Subcutaneous adipose tissue (tissue), 4 donors: ENCODE data around the gene PACS2. TPM values are rescaled to one million over a fixed set of nuclear protein-coding genes. Genes with fewer than 3 reads are reported as not detected.

Source experiments
- total RNA-seq, 4 donors: library from RNA; depleted of rRNA; stranded (reverse); fragments of >200 nt; gene quantifications; one replicate each; pipeline ENCODE4 v1.1.0, GENCODE V29; 2016
- TF ChIP-seq, protein P1 (sequence below): fragments of 450-650 bp; IDR thresholded peaks from one replicate; pipeline ENCODE4 v1.5.1; 2016; ENCODE audit warnings: low read depth, mild to moderate bottlenecking, control low read depth, antibody characterized with exemption, moderate library complexity

PACS2 gene
- total RNA-seq, 4 donors from 2014 or later, result 37.2 to 124 (median 57.8) TPM

DNA sequence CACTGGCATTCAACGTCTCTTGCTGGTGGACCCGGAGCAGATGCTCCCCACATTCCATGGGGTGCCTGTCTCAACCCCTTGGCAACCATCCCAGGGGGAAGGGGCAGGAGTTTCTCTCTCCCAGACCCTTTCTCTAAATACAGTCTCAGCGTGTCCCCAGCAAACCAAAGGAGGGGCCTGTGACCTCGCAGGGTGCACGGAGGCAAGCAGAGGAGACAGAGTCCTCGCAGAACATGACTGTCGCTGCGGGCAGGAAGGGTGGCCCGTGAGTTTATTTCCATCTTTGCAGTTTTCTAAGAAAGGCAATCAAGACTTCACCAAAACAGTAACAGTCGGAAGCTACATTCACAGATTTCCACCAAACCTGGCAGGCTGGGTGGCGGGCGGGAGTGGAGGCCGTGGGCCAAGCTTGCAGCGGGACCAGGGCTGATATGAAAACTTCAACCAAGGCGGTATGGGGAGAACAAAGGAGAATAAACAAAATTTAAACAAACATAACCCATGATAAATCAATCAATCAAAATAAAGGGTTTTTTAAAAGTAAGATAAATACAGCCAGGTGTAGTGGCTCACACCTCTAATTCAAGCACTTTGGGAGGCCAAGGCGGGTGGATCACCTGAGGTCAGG is 32.3 kb upstream of the PACS2 start:
- TF ChIP-seq, protein P1, sequence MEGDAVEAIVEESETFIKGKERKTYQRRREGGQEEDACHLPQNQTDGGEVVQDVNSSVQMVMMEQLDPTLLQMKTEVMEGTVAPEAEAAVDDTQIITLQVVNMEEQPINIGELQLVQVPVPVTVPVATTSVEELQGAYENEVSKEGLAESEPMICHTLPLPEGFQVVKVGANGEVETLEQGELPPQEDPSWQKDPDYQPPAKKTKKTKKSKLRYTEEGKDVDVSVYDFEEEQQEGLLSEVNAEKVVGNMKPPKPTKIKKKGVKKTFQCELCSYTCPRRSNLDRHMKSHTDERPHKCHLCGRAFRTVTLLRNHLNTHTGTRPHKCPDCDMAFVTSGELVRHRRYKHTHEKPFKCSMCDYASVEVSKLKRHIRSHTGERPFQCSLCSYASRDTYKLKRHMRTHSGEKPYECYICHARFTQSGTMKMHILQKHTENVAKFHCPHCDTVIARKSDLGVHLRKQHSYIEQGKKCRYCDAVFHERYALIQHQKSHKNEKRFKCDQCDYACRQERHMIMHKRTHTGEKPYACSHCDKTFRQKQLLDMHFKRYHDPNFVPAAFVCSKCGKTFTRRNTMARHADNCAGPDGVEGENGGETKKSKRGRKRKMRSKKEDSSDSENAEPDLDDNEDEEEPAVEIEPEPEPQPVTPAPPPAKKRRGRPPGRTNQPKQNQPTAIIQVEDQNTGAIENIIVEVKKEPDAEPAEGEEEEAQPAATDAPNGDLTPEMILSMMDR, result no peak

DNA sequence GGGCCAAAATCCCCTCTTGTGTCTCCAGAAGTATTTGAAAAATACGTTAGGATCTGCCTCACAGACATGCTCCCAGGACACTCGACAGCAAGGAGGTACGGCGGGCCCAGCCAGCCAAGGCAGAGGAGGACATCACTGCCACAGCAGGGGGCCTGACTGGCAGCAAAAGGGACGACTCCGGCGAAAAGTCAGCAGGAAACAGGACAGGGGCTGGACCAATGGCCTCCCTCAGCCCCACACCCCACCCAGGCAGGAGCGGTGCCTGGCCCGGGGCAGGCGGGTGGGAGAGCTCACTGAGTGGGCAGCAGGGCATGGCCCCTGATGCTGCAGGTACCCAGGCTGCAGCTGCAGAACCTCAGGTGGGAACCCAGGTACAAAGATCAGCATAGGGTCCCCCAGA is 31.5 kb upstream of the PACS2 start:
- TF ChIP-seq, protein P1, result no peak

DNA sequence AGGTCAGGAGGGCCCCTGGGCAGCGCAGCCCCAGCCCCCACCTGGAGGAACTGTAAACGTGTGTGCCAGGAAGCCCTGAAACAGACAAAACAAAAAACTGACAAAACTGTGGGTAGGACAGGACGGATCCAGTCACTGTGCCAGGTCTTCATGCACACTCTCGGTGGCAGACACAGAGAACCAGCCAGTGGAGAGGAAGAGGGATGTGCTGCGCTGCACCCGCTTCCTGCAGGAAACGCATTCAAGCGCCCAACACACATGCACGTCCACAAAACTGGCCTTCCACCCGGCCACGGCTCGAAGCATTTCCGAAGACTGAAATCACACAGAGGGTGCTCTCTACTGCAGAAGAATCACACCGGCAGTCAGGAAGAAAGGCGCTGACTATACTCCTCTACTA is 30.6 kb upstream of the PACS2 start:
- TF ChIP-seq, protein P1, result no peak

DNA sequence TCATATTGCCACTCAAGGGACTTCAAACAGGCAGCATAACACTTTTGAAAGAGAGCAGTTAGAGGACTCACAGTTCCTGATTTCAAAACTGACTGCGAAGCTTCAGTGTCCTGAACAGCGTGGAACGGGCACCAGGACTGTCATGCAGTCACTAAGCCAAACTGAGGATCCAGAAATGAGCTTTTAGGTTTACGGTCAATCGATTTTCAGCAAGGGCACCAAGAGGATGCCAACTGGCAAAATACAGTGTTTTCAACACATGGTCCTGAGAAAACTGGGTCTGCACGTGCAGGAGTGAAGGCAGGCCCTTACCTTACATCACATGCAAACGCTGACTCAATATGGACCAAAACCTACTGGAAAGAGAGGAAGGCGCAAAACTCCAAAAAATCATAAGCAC is 29.4 kb upstream of the PACS2 start:
- TF ChIP-seq, protein P1, result no peak

DNA sequence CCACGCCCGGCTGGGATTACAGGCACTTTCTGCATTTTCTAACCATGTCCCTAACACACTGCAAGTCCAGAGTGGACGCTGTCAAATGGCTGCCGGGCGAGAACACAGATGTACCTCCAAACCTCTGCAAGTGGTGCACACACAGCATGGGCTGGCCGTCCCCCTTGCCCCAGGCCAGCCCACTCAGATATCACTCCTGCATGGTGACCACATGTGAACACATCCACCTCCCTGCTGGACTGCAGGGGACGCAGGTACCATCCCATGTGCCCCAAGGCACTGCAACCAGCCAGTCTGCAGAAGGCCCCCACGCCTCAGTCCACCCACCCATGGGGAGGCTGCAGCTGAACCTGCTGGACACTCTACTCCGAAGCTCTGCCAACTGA is 27.8 kb upstream of the PACS2 start:
- TF ChIP-seq, protein P1, result no peak

DNA sequence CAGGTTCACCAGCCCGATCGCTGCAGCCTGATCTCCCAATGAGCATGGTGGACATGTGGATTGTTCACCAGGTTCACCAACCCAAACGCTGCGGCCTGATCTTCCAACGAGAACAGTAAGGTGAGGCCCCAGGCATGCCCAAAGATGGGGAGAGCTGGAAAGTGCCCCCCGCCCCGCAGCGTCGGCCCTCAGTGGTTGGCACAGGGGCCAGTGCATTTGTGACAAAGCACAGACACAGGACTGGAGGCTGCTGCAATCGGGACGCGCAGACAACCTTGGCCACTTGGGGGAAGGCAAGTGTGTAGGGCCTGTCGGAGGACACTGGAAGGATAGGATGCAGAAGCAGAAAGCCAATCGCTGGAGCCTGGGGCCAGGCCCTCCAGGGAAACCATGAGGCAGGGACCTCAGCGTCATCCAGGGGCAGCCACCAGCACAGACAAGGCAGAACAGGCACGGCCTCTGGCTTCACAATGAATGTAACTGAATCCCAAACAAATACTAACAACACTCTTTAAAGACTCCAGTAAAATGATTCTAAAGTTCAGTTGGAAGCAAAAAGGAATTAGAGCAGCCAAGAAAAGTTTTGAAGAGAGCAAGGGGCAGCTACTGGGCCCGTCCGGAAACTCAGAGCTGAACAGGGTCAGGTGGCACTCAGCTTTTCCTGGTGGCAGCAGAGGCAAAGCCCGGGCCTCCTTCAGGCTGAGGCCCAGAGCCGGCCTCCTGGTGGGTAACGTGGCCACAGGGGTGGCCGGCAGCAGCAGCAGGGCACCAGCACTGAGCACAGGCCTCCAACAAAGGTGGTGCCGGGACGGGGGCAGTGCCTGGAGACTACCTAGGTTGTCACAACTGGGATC is 27.1 kb upstream of the PACS2 start:
- TF ChIP-seq, protein P1, result no peak

DNA sequence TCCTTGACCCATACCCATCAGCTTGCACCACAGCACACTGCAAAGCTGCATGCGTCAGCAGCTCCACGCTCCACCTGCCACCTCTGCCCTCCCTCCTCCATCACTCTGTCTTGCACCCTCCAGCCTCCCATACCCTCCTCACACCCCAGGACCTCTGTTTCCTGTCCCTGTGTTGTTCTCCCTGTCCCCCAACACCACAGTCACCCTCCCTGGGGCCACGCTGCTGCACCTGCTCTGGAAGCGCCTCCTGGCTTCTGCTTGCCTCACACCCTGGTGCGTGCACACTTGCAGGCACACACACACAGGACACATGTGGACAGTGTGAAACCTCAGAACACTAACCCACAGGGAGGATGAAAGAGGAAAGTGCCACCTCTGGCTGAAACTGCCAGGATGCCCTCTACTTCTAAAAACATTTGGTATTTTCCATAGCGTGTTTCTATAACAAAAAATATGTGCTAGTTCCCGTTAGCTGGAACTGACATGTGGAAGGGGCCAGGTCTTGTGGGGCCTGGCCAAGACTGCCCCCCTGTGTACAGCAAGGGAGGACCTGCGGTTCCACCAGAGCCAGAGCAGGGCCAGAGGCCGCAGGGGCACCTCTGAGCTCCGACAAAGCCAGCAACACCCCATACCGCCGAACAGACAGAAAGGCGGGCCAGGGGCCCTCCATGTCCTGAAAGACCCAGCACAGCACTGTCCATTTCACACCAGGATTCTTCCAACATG is 23.8 kb upstream of the PACS2 start:
- TF ChIP-seq, protein P1, result no peak
